ENCODE results near the gene DTNA. TPM values are rescaled to one million over a fixed set of nuclear protein-coding genes. Genes with fewer than 3 reads are reported as not detected.
"Not testable (repeated sequence)": the region's sequence is repeated elsewhere in the genome, so short reads cannot be mapped to it uniquely, and the experiment has no call there.

DTNA gene
- total RNA-seq, 4 donors from 2014 or later = 26.1 to 58.3 (median 40.3) TPM

GRCh38 chr18:34909637-34910364 is 199.7 kb downstream of the DTNA start:
- no peak for DNase-seq (ENCODE audit: low spot score in 2 of 2)
- Histone ChIP-seq H3K36me3 (no peaks in the 10 kb centered on the region), H3K4me3 (no peak overlapping the region), H3K9me3 (no peaks in the 10 kb centered on the region), H3K27ac (no peak overlapping the region), H3K4me1 (peaks cover 0 to 12% (median 0%) of the 10 kb centered on the region in 4 donors), H3K27me3 (no peaks in the 10 kb centered on the region)
- TF ChIP-seq EP300 (IDR thresholded peaks at IDR 0.05) = no peak
- TF ChIP-seq, protein P1, sequence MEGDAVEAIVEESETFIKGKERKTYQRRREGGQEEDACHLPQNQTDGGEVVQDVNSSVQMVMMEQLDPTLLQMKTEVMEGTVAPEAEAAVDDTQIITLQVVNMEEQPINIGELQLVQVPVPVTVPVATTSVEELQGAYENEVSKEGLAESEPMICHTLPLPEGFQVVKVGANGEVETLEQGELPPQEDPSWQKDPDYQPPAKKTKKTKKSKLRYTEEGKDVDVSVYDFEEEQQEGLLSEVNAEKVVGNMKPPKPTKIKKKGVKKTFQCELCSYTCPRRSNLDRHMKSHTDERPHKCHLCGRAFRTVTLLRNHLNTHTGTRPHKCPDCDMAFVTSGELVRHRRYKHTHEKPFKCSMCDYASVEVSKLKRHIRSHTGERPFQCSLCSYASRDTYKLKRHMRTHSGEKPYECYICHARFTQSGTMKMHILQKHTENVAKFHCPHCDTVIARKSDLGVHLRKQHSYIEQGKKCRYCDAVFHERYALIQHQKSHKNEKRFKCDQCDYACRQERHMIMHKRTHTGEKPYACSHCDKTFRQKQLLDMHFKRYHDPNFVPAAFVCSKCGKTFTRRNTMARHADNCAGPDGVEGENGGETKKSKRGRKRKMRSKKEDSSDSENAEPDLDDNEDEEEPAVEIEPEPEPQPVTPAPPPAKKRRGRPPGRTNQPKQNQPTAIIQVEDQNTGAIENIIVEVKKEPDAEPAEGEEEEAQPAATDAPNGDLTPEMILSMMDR (IDR thresholded peaks at IDR 0.05) = no peak
- TF ChIP-seq POLR2A (IDR thresholded peaks at IDR 0.05) = no peak
- WGBS, 2 donors = 96 to 98% methylated on average over 4 of the region's 4 CpGs

DNA sequence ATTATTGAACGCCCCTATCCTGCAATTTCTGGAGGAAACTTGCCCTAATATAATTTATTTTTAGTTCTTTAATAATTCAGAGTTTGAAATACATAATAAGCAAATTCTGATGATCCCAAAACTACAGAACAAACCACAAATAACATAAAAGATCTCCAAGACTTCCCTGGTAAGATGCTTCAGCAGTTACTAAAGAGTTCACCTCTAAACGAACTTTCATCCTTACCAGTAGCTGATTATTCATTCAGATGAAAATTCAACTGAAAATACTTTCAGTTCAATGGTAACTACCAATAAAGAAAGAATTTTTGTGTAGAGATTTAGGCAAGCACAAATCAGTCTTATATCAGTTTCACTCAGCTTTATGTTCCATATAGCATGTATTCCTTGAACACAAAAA is 201.0 kb downstream of the DTNA start:
- Histone ChIP-seq H3K36me3 (no peaks in the 10 kb centered on the region), H3K27me3 (no peaks in the 10 kb centered on the region), H3K4me1 (peaks cover 0 to 12% (median 0%) of the 10 kb centered on the region in 4 donors), H3K9me3 (no peaks in the 10 kb centered on the region), H3K27ac (no peak overlapping the region), H3K4me3 (no peak overlapping the region)
- DNase-seq (ENCODE audit: low spot score in 2 of 2) = no peak
- WGBS, 2 donors = 78 to 83% methylated on average over 2 of the region's 2 CpGs
- TF ChIP-seq EP300 (IDR thresholded peaks at IDR 0.05) (no peak), POLR2A (IDR thresholded peaks at IDR 0.05) (no peak)
- TF ChIP-seq, protein P1 (IDR thresholded peaks at IDR 0.05) = no peak

DNA sequence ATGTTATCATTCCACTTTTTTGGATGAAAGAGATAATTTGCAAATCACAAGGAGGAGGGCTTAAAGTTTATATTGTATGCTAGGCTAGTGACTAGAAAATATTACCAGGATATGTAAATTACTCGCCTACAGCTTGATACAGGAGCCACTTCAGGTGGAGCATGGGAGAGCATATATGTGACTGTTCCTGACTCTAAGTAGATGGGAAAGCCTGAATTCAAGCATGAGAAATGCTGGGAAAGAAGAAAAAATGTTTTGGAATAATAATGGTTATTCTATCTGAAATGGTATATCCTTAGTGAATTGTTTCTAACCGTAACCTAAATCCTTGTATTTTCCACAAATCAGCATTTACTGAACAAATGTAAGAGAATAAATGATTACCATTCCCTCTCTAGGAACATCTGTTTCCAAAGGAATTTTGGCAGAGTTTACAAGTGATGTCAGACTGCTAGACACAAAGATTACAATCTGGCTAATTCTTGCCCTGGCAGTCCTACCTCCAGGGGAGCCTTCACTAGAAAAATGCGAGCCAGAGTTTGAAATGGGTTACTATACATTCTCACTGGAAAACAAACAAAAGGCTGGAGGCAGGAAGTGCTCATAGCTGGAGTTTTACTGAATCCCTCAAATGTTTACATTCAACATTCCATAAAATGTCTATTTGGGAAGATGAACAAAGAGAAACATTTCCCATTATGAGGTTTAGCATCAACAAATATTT is 201.7 kb downstream of the DTNA start:
- peaks cover 0 to 12% (median 0%) of the 10 kb centered on the region in 4 donors for H3K4me1 ChIP-seq
- 52 to 54% methylated on average over 3 of the region's 3 CpGs for WGBS, 2 donors

DNA sequence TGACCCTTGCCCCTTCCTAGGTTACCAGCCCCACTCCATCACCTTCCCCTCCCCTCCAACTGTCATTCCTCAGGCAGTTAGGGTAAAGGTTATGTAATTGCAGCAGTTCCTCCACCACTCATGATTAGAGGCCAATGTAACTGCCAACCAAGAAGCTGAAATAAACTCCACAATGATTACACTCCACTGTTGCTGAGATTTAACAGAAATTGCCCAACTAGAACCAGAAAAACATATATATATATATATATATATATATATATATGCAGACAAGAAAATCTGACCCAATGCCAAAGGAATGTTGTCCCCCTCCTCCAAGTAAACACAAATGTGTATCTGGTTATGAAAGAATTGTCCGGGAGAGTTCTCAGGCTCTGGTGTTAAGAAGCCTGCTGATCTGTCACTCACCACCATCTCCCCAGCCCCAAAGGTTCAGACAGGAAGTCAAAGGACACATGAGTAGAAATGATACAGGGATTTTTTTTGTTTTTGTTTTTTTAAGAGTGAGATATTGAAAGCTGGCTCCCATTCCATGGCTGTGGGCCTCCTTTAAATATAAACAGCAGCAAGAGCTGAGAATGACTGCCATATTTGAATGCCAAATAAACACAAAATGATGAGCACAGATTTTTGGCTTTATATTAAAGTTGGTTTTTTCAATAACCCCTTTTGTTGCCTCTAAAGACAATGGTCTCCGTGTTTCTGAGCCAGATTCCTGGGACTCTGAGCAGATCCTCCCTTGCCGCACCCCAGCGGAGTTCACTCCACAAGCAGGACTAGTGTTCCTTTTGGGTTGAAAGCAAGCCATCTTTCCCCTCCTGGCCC is 204.0 kb downstream of the DTNA start:
- 48 to 49% methylated on average over 4 of the region's 4 CpGs for WGBS, 2 donors
- no peak for DNase-seq (ENCODE audit: low spot score in 2 of 2)
- H3K4me1 ChIP-seq = peaks cover 0 to 12% (median 0%) of the 10 kb centered on the region in 4 donors
- no peaks in the 10 kb centered on the region for H3K9me3 ChIP-seq
- H3K27ac ChIP-seq = no peak overlapping the region
- H3K36me3 ChIP-seq = no peaks in the 10 kb centered on the region
- TF ChIP-seq EP300 (IDR thresholded peaks at IDR 0.05) = no peak
- no peaks in the 10 kb centered on the region for H3K27me3 ChIP-seq
- no peak overlapping the region for H3K4me3 ChIP-seq

More for the DNA sequence above, 201.7 kb downstream of the DTNA start:
- no peak for TF ChIP-seq POLR2A (IDR thresholded peaks at IDR 0.05)
- TF ChIP-seq EP300 (IDR thresholded peaks at IDR 0.05) = no peak
- TF ChIP-seq, protein P1 (IDR thresholded peaks at IDR 0.05) = no peak
- Histone ChIP-seq H3K4me3 (no peak overlapping the region), H3K27me3 (no peaks in the 10 kb centered on the region), H3K27ac (no peak overlapping the region), H3K9me3 (no peaks in the 10 kb centered on the region), H3K36me3 (no peaks in the 10 kb centered on the region)
- DNase-seq (ENCODE audit: low spot score in 2 of 2) = no peak

GRCh38 chr18:34915046-34915445 is 204.9 kb downstream of the DTNA start:
- DNase-seq (ENCODE audit: low spot score in 2 of 2) = no peak
- Histone ChIP-seq H3K27me3 (no peaks in the 10 kb centered on the region), H3K36me3 (no peaks in the 10 kb centered on the region), H3K9me3 (no peaks in the 10 kb centered on the region), H3K4me3 (no peak overlapping the region), H3K4me1 (peaks cover 0 to 12% (median 0%) of the 10 kb centered on the region in 4 donors), H3K27ac (no peak overlapping the region)
- 63 to 93% methylated on average over 3 of the region's 3 CpGs for WGBS, 2 donors
- no peak for TF ChIP-seq POLR2A (IDR thresholded peaks at IDR 0.05)
- no peak for TF ChIP-seq EP300 (IDR thresholded peaks at IDR 0.05)
- TF ChIP-seq, protein P1 (IDR thresholded peaks at IDR 0.05) = no peak

DNA sequence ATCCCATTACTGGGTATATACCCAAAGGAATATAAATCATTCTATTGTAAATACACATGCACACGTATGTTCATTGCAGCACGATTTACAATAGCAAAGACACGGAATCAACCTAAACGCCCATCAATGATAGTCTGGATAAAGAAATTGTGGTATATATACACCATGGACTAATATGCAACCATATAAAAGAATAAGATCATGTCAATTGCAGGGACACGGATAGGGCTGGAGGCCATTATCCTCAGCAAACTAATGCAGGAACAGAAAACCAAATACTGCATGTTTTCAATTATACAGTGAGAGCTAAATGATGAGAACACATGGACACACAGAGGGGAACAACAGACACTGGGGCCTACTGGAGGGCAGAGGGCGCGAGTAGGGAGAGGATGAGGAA is 206.4 kb downstream of the DTNA start:
- H3K4me1 ChIP-seq = peaks cover 0 to 12% (median 0%) of the 10 kb centered on the region in 4 donors
- not testable (repeated sequence) for H3K36me3 ChIP-seq; H3K27me3 ChIP-seq; H3K4me3 ChIP-seq; H3K9me3 ChIP-seq; DNase-seq (ENCODE audit: low spot score in 2 of 2); H3K27ac ChIP-seq
- 94 to 96% methylated on average over 7 of the region's 7 CpGs for WGBS, 2 donors
